ENCODE results near the gene STK32B.

DNA sequence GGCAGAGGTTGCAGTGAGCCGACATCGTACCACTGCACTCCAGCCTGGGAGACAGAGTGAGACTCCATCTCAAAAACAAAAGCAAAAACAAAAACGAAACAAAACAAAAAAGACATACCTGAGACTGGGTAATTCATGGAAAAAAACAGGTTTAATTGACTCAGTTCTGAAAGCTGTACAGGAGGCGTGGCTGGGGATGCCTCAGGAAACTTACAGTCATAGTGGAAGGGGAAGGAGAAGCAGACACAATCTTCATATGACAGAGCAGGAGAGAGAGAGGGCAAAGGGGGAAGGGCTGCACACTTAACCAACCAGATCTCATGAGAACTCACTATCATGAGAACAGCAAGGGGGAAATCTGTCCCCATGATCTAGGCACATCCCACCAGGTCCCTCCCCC is 229.5 kb downstream of the STK32B start:
- TF ChIP-seq POLR2A (IDR thresholded peaks at IDR 0.05; ENCODE audit: low read length) (no peak), GATA1 (IDR thresholded peaks at IDR 0.05; ENCODE audit: low read depth, low read length) (no peak)
